Non-pigmented ciliary epithelial cell (primary cell): ENCODE measurements around the gene RNF168.
"Not testable (repeated sequence)": the region's sequence is repeated elsewhere in the genome, so short reads cannot be mapped to it uniquely, and the experiment has no call there.

Source experiments
- DNase-seq: peaks from one replicate; pipeline ENCODE4 v3.0.0-alpha.2; 2010; ENCODE audit warnings: low read depth

RNF168 gene

GRCh38 chr3:196463804-196464203, 39.8 kb downstream of the RNF168 start:
- DNase-seq, result no peak

GRCh38 chr3:196463478-196463756, 40.2 kb downstream of the RNF168 start:
- no peak for DNase-seq

- not testable (repeated sequence) for DNase-seq
These were observed 40.7 kb downstream of the RNF168 start for GRCh38 chr3:196462680-196463477.

GRCh38 chr3:196458063-196458462, 45.5 kb downstream of the RNF168 start:
- DNase-seq, result no peak

- not testable (repeated sequence) for DNase-seq
These were observed 46.1 kb downstream of the RNF168 start for GRCh38 chr3:196457470-196457869.

GRCh38 chr3:196454935-196455334, 48.6 kb downstream of the RNF168 start:
- no peak for DNase-seq

- DNase-seq, result not testable (repeated sequence)
These were observed 58.2 kb downstream of the RNF168 start for GRCh38 chr3:196445391-196445790.

- no peak for DNase-seq
These were observed 59.1 kb downstream of the RNF168 start for GRCh38 chr3:196444500-196444894.

GRCh38 chr3:196440696-196441095, 62.9 kb downstream of the RNF168 start:
- no peak for DNase-seq

- DNase-seq, result peak; percentile 18
These were observed 63.5 kb downstream of the RNF168 start for GRCh38 chr3:196440041-196440537.

GRCh38 chr3:196432137-196432879, 71.3 kb downstream of the RNF168 start, which contains the start of gene UBXN7:
UBXN7 (minus strand) TSS chr3:196432427; CDS start chr3:196432399, 28 bp downstream.
- DNase-seq, result peak; percentile 38

- peak; percentile 17 for DNase-seq
These were observed 72.1 kb downstream of the RNF168 start for GRCh38 chr3:196431181-196432136.

GRCh38 chr3:196428041-196428440, 75.5 kb downstream of the RNF168 start:
- DNase-seq, result no peak

GRCh38 chr3:196424421-196424820, 79.1 kb downstream of the RNF168 start:
- DNase-seq, result not testable (repeated sequence)

GRCh38 chr3:196423044-196423781, 80.4 kb downstream of the RNF168 start:
- DNase-seq, result no peak

- DNase-seq, result not testable (repeated sequence)
These were observed 81.9 kb downstream of the RNF168 start for GRCh38 chr3:196421668-196422067.

GRCh38 chr3:196419386-196419785, 84.2 kb downstream of the RNF168 start:
- no peak for DNase-seq
